Measurements from ENCODE around the gene TEAD1. TPM values are rescaled to one million over a fixed set of nuclear protein-coding genes. Genes with fewer than 3 reads are reported as not detected.
A peak's percentile ranks its signal among the peaks of the same experiment; 100 is the strongest.

The TEAD1 gene
- total and polyA plus RNA-seq, 7 donors, result 3.2 to 200 (median 155) TPM

DNA sequence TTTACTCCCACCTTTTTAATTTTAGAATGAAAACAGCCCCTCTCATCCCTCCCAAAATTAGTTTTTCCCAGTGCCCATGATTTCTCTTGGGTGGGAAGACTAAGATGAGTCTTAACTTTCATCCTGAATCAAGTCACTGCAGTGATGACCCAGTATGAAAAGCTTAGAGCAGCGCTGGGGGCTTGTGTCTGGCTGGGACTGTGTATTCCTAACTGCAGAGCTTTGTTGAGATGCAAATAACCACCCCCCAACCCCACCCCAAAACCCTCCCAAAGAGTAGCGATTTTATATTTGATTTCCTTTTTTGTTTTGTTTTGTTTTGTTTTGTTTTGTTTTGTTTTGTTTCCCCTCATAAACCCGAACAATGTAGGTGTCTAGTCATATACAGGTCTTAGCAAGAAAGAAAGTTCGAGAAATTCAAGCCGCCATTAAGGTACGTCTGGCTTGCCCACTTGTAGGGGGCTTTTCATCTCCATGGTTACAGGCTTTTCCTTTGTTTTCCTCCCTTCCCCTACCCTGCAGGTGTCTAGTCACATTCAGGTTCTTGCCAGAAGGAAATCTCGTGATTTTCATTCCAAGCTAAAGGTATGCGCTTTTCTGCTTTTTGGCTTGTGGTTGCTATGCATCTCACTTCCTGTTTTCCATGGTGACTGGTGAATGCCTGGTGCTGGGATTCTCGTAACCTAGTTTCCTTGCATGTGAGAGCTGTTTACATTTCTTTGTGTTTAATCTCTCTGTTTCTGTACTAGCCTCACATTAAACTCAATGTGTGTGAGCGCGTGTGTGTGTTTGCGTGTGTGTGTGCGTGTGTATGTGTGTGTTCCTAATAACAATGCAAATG lies 190.3 kb downstream of the TEAD1 start:
- Histone ChIP-seq H3K4me1 (peaks cover 0 to 87% (median 65%) of the 10 kb centered on the region in 4 donors), H3K36me3 (no peaks in the 10 kb centered on the region), H3K9me3 (no peaks in the 10 kb centered on the region), H3K27ac (peak overlapping the region in 3 of 4 donors; percentile 72 to 80 (median 79)), H3K4me3 (no peak overlapping the region), H3K27me3 (no peaks in the 10 kb centered on the region)
- TF ChIP-seq POLR2A (IDR thresholded peaks at IDR 0.05) (no peak), POLR2AphosphoS5 (IDR thresholded peaks at IDR 0.05) (peak in 2 of 4 donors; percentile 18 to 73), EP300 (IDR thresholded peaks at IDR 0.05) (peak in 2 of 4 donors; percentile 10 to 62)
- TF ChIP-seq, protein P1, sequence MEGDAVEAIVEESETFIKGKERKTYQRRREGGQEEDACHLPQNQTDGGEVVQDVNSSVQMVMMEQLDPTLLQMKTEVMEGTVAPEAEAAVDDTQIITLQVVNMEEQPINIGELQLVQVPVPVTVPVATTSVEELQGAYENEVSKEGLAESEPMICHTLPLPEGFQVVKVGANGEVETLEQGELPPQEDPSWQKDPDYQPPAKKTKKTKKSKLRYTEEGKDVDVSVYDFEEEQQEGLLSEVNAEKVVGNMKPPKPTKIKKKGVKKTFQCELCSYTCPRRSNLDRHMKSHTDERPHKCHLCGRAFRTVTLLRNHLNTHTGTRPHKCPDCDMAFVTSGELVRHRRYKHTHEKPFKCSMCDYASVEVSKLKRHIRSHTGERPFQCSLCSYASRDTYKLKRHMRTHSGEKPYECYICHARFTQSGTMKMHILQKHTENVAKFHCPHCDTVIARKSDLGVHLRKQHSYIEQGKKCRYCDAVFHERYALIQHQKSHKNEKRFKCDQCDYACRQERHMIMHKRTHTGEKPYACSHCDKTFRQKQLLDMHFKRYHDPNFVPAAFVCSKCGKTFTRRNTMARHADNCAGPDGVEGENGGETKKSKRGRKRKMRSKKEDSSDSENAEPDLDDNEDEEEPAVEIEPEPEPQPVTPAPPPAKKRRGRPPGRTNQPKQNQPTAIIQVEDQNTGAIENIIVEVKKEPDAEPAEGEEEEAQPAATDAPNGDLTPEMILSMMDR (IDR thresholded peaks at IDR 0.05), result no peak
- DNase-seq, result no peak
- intact Hi-C loops (cut with DNase I), result no loop called here
- WGBS, 2 donors, result 31 to 46% methylated on average over 13 of the region's 13 CpGs

GRCh38 chr11:12865863-12866595 lies 191.8 kb downstream of the TEAD1 start:
- Histone ChIP-seq H3K9me3 (no peaks in the 10 kb centered on the region), H3K27me3 (no peaks in the 10 kb centered on the region), H3K36me3 (no peaks in the 10 kb centered on the region), H3K27ac (peak overlapping the region in 1 of 4 donors; percentile 80), H3K4me1 (peaks cover 0 to 82% (median 66%) of the 10 kb centered on the region in 4 donors), H3K4me3 (no peak overlapping the region)
- intact Hi-C loops (cut with DNase I), result no loop called here
- TF ChIP-seq, protein P1 (IDR thresholded peaks at IDR 0.05), result no peak
- TF ChIP-seq EP300 (IDR thresholded peaks at IDR 0.05) (no peak), POLR2AphosphoS5 (IDR thresholded peaks at IDR 0.05) (no peak), POLR2A (IDR thresholded peaks at IDR 0.05) (no peak)
- 80 to 86% methylated on average over 6 of the region's 6 CpGs for WGBS, 2 donors
- no peak for DNase-seq

- Histone ChIP-seq H3K9me3 (no peaks in the 10 kb centered on the region), H3K4me3 (no peak overlapping the region), H3K27ac (peak overlapping the region in 3 of 4 donors; percentile 52 to 58 (median 56)), H3K36me3 (no peaks in the 10 kb centered on the region), H3K27me3 (no peaks in the 10 kb centered on the region), H3K4me1 (peaks cover 0 to 83% (median 72%) of the 10 kb centered on the region in 4 donors)
- TF ChIP-seq, protein P1 (IDR thresholded peaks at IDR 0.05), result no peak
- no peak for TF ChIP-seq POLR2A (IDR thresholded peaks at IDR 0.05)
- no peak for TF ChIP-seq EP300 (IDR thresholded peaks at IDR 0.05)
- no peak for TF ChIP-seq POLR2AphosphoS5 (IDR thresholded peaks at IDR 0.05)
- no peak for DNase-seq
- 90 to 91% methylated on average over 2 of the region's 2 CpGs for WGBS, 2 donors
- intact Hi-C loops (cut with DNase I), result no loop called here
These were observed 193.3 kb downstream of the TEAD1 start for GRCh38 chr11:12867531-12867930.

DNA sequence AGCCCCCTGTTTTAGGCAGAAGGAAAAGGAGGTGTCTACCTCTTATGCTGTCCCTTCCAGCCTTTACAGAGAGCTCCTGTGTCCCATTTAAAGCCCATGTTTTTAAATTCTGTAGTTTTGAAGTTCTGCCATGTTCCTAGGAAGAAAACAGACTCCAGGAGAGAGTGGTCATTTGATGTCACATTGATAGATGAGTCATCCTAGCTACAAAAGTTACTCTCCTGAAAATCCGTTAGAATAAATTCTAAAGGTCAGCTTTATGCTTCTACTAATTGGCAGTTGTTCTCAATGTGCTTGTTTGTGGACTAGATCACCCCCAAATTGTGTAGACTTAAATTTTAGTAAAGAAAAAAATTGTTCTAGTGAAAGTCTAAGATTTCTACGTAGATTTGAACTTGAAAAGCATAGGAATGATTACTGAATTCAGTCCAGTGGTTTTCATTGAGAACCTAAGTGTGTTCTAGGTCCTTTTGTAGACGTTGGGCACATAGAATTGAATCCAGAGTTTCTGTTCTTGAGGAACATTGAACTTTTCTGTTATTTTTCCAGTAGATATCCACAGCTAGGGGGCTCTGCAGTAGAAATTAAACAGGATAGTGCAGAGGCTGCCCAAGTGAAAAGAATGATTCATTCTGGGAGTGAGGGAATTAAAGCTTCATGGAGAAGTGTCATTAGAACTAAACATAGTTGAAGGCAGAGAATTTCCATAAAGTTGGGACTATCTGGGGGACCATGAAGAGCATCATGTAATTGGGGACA lies 194.3 kb downstream of the TEAD1 start:
- intact Hi-C loops (cut with DNase I), result no loop called here
- Histone ChIP-seq H3K27me3 (no peaks in the 10 kb centered on the region), H3K27ac (peak overlapping the region in 3 of 4 donors; percentile 52 to 58 (median 56)), H3K36me3 (no peaks in the 10 kb centered on the region), H3K4me1 (peaks cover 0 to 81% (median 62%) of the 10 kb centered on the region in 4 donors), H3K9me3 (no peaks in the 10 kb centered on the region), H3K4me3 (no peak overlapping the region)
- TF ChIP-seq POLR2A (IDR thresholded peaks at IDR 0.05) (no peak), EP300 (IDR thresholded peaks at IDR 0.05) (no peak), POLR2AphosphoS5 (IDR thresholded peaks at IDR 0.05) (no peak)
- TF ChIP-seq, protein P1 (IDR thresholded peaks at IDR 0.05), result no peak
- no peak for DNase-seq
- WGBS, 2 donors, result 62 to 65% methylated on average over 3 of the region's 3 CpGs
